ENCODE data around the gene CAPRIN2. TPM values are rescaled to one million over a fixed set of nuclear protein-coding genes. Genes with fewer than 3 reads are reported as not detected.

CAPRIN2 gene
- polyA plus RNA-seq, 1 donor from 2014 or later, result 132 TPM

GRCh38 chr12:30746190-30746589 is 8.6 kb downstream of the CAPRIN2 start:
- H4K20me1 ChIP-seq (ENCODE audit: insufficient read depth), result no peaks in the 10 kb centered on the region
- no peaks in the 10 kb centered on the region for H3F3A ChIP-seq (ENCODE audit: insufficient read depth, low read length, poor library complexity, severe bottlenecking)
- no peak overlapping the region for H3K27ac ChIP-seq (ENCODE audit: low read length)
- H3K9ac ChIP-seq (ENCODE audit: low read length), result no peak overlapping the region
- H2AFZ ChIP-seq (ENCODE audit: low read depth, low read length), result no peak overlapping the region
- peaks cover 7% of the 10 kb centered on the region for H3K36me3 ChIP-seq (ENCODE audit: insufficient read depth, low read length)
- H3K27me3 ChIP-seq (ENCODE audit: insufficient read depth, low read depth, low read length), result no peaks in the 10 kb centered on the region
- TF ChIP-seq CTCF (IDR thresholded peaks at IDR 0.05; ENCODE audit: poor library complexity, severe bottlenecking) (no peak), MXI1 (conservative IDR thresholded peaks at IDR 0.05; ENCODE audit: poor library complexity, severe bottlenecking) (no peak), REST (IDR thresholded peaks at IDR 0.05; ENCODE audit: borderline replicate concordance) (no peak), POLR2AphosphoS5 (IDR thresholded peaks at IDR 0.05) (no peak), EP300 (conservative IDR thresholded peaks at IDR 0.05; ENCODE audit: poor library complexity, severe bottlenecking) (no peak)
- H3K79me2 ChIP-seq (replicated peaks; ENCODE audit: insufficient read depth, low read length), result peaks cover 13% of the 10 kb centered on the region
- no peak overlapping the region for H3K4me3 ChIP-seq (ENCODE audit: low read length)
- no peaks in the 10 kb centered on the region for H3K9me2 ChIP-seq (ENCODE audit: insufficient read depth, low read length)
- H3K4me2 ChIP-seq (ENCODE audit: low read length), result no peak overlapping the region
- no peaks in the 10 kb centered on the region for H3K9me3 ChIP-seq (ENCODE audit: low read length)

- H3K79me2 ChIP-seq (replicated peaks; ENCODE audit: insufficient read depth, low read length), result peaks cover 8% of the 10 kb centered on the region
- peaks cover 7% of the 10 kb centered on the region for H3K36me3 ChIP-seq (ENCODE audit: insufficient read depth, low read length)
- TF ChIP-seq EZH2 (IDR thresholded peaks at IDR 0.05; ENCODE audit: borderline replicate concordance, insufficient read depth, low read length, poor library complexity, severe bottlenecking), result no peak
- TF ChIP-seq REST (IDR thresholded peaks at IDR 0.05; ENCODE audit: borderline replicate concordance), result no peak
- TF ChIP-seq EP300 (conservative IDR thresholded peaks at IDR 0.05; ENCODE audit: poor library complexity, severe bottlenecking), result no peak
- TF ChIP-seq POLR2AphosphoS5 (IDR thresholded peaks at IDR 0.05), result no peak
- no peak for TF ChIP-seq RAD21 (conservative IDR thresholded peaks at IDR 0.05)
- no peak for TF ChIP-seq SMC3 (conservative IDR thresholded peaks at IDR 0.05; ENCODE audit: poor library complexity)
- TF ChIP-seq MXI1 (conservative IDR thresholded peaks at IDR 0.05; ENCODE audit: poor library complexity, severe bottlenecking), result no peak
- TF ChIP-seq CTCF (IDR thresholded peaks at IDR 0.05; ENCODE audit: poor library complexity, severe bottlenecking), result no peak
These were observed 10.4 kb downstream of the CAPRIN2 start for GRCh38 chr12:30744321-30744720.

More at GRCh38 chr12:30744321-30744720, 10.4 kb downstream of the CAPRIN2 start:
- H3K4me3 ChIP-seq (ENCODE audit: low read length), result no peak overlapping the region
- H4K20me1 ChIP-seq (ENCODE audit: insufficient read depth), result no peaks in the 10 kb centered on the region
- H3K27me3 ChIP-seq (ENCODE audit: insufficient read depth, low read depth, low read length), result no peaks in the 10 kb centered on the region
- H3K27ac ChIP-seq (ENCODE audit: low read length), result no peak overlapping the region
- H3F3A ChIP-seq (ENCODE audit: insufficient read depth, low read length, poor library complexity, severe bottlenecking), result no peaks in the 10 kb centered on the region
- H3K9me2 ChIP-seq (ENCODE audit: insufficient read depth, low read length), result no peaks in the 10 kb centered on the region
- no peak overlapping the region for H2AFZ ChIP-seq (ENCODE audit: low read depth, low read length)
- no peak overlapping the region for H3K9ac ChIP-seq (ENCODE audit: low read length)
- H3K9me3 ChIP-seq (ENCODE audit: low read length), result no peaks in the 10 kb centered on the region
- no peak overlapping the region for H3K4me2 ChIP-seq (ENCODE audit: low read length)
